IMR-90 (cell line): ENCODE results near the gene RAD21L1. TPM values are rescaled to one million over a fixed set of nuclear protein-coding genes. Genes with fewer than 3 reads are reported as not detected.

Experiments used
- ATAC-seq: fragments of 200-7000 bp; cut with Tn5 transposase; 2 replicates; pipeline ENCODE4 v1.9.1; 2020; ENCODE audit warnings: low read depth, mild to moderate bottlenecking, moderate library complexity
- BruUV-seq: library from RNA; stranded (reverse); fragments of 400-500 nt; replicated peaks from 2 replicates; lab custom pipeline; 2021; lab: Mats Ljungman, UMichigan
- CTCF ChIA-PET: fragments of 300-600 bp; formaldehyde crosslinking; extraction: SDS; loops from one replicate; lab custom pipeline; 2021; ENCODE audit warnings: antibody characterized with exemption; lab: Yijun Ruan, JAX
- POLR2A ChIA-PET: fragments of 300-600 bp; sonication (Branson Sonifier 250); formaldehyde crosslinking; loops from one replicate; lab custom pipeline; 2022; ENCODE audit warnings: antibody characterized with exemption; ENCODE audit not compliant: unreplicated experiment; lab: Charles Lee
- DNase-seq: peaks from one replicate; pipeline ENCODE4 v3.0.0; 2013
- H2AFZ ChIP-seq: replicated peaks from 2 replicates; pipeline ENCODE3; 2013; ENCODE audit warnings: low read length, mild to moderate bottlenecking; ENCODE audit not compliant: poor library complexity
- H2AK5ac ChIP-seq: 2 replicates; pipeline ENCODE4 v1.6.1; 2013; ENCODE audit warnings: low read depth, low read length, inconsistent platforms
- H2AK9ac ChIP-seq: replicated peaks from 2 replicates; pipeline ENCODE3; 2013; ENCODE audit warnings: mild to moderate bottlenecking, low read depth, low read length, moderate library complexity; ENCODE audit not compliant: poor library complexity
- H2BK120ac ChIP-seq: 2 replicates; pipeline ENCODE4 v1.6.1; 2013; ENCODE audit warnings: low read depth, low read length, inconsistent platforms
- H2BK15ac ChIP-seq: 3 replicates; pipeline ENCODE4 v1.6.1; 2013; ENCODE audit warnings: low read depth, low read length, inconsistent platforms
- H2BK20ac ChIP-seq: 2 replicates; pipeline ENCODE4 v1.6.1; 2013; ENCODE audit warnings: low read depth, mild to moderate bottlenecking, inconsistent platforms, low read length, moderate library complexity
- H2BK5ac ChIP-seq: 2 replicates; pipeline ENCODE4 v1.6.1; 2013; ENCODE audit warnings: mild to moderate bottlenecking, low read depth, low read length, inconsistent platforms; ENCODE audit not compliant: poor library complexity, severe bottlenecking
- H3K14ac ChIP-seq: replicated peaks from 2 replicates; pipeline ENCODE4 v1.6.1; 2013; ENCODE audit warnings: low read depth, low read length, inconsistent platforms
- H3K18ac ChIP-seq: 2 replicates; pipeline ENCODE4 v1.6.1; 2013; ENCODE audit warnings: low read depth, low read length, control low read depth
- H3K23ac ChIP-seq: 2 replicates; pipeline ENCODE4 v1.6.1; 2013; ENCODE audit warnings: low read depth, low read length, inconsistent platforms
- H3K27ac ChIP-seq: 2 replicates; pipeline ENCODE4 v1.5.1; 2013; ENCODE audit warnings: mild to moderate bottlenecking, control low read depth, low read length; ENCODE audit not compliant: insufficient read depth
- H3K27me3 ChIP-seq: 2 replicates; pipeline ENCODE4 v1.6.1; 2013; ENCODE audit warnings: low read length; ENCODE audit not compliant: control insufficient read depth, insufficient read depth
- H3K36me3 ChIP-seq: 2 replicates; pipeline ENCODE4 v1.6.1; 2013; ENCODE audit warnings: low read length, mixed read lengths; ENCODE audit not compliant: control insufficient read depth, insufficient read depth
- H3K4ac ChIP-seq: 2 replicates; pipeline ENCODE4 v1.6.1; 2013; ENCODE audit warnings: low read depth, low read length, inconsistent platforms
- H3K4me1 ChIP-seq: 2 replicates; pipeline ENCODE4 v1.6.1; 2013; ENCODE audit warnings: low read length, mixed read lengths; ENCODE audit not compliant: control insufficient read depth, insufficient read depth
- H3K4me2 ChIP-seq: 2 replicates; pipeline ENCODE4 v1.6.1; 2013; ENCODE audit warnings: low read depth, mild to moderate bottlenecking, control low read depth, low read length, moderate library complexity
- H3K4me3 ChIP-seq: 2 replicates; pipeline ENCODE4 v1.5.1; 2013; ENCODE audit warnings: low read depth, mild to moderate bottlenecking, control low read depth, low read length, moderate library complexity; ENCODE audit not compliant: insufficient read depth
- H3K56ac ChIP-seq: 2 replicates; pipeline ENCODE4 v1.6.1; 2013; ENCODE audit warnings: low read length, inconsistent platforms; ENCODE audit not compliant: insufficient read depth; ENCODE audit errors: extremely low read depth
- H3K79me1 ChIP-seq, 2 experiments: 2 replicates each; pipeline ENCODE4 v1.6.1; 2013; ENCODE audit warnings: low read length in 2 of 2, inconsistent platforms in 1 of 2, low read depth in 1 of 2
- H3K9ac ChIP-seq: 2 replicates; pipeline ENCODE4 v1.6.1; 2013; ENCODE audit warnings: low read depth, low read length, control low read depth
- H3K9me1 ChIP-seq: 2 replicates; pipeline ENCODE4 v1.6.1; 2013; ENCODE audit warnings: low read length, inconsistent platforms; ENCODE audit not compliant: insufficient read depth
- H3K9me3 ChIP-seq: 2 replicates; pipeline ENCODE4 v1.6.1; 2013; ENCODE audit warnings: low read length; ENCODE audit not compliant: control insufficient read depth, insufficient read depth
- H4K20me1 ChIP-seq: 2 replicates; pipeline ENCODE4 v1.6.1; 2013; ENCODE audit warnings: low read length, inconsistent platforms; ENCODE audit not compliant: insufficient read depth
- H4K5ac ChIP-seq: 2 replicates; pipeline ENCODE4 v1.6.1; 2013; ENCODE audit warnings: mild to moderate bottlenecking, low read depth, low read length, control low read depth
- H4K8ac ChIP-seq, 2 experiments: 2 replicates each; pipeline ENCODE4 v1.6.1; 2013; ENCODE audit warnings: low read depth in 2 of 2, low read length in 2 of 2, control low read depth in 1 of 2, inconsistent platforms in 1 of 2
- H4K91ac ChIP-seq: 2 replicates; pipeline ENCODE4 v1.6.1; 2013; ENCODE audit warnings: low read depth, low read length, inconsistent platforms; ENCODE audit not compliant: insufficient read depth
- CEBPB ChIP-seq: IDR thresholded peaks from 2 replicates; pipeline ENCODE4 v1.6.1; 2012; ENCODE audit warnings: low read depth, low read length, improper control_type of control experiment
- CHD1 ChIP-seq: IDR thresholded peaks from 2 replicates; pipeline ENCODE4 v1.6.1; 2012; ENCODE audit warnings: low read depth, low read length, improper control_type of control experiment
- CTCF ChIP-seq: conservative IDR thresholded peaks from 2 replicates; pipeline ENCODE4 v1.5.1; 2012; ENCODE audit warnings: mild to moderate bottlenecking, low read depth, low read length, improper control_type of control experiment
- ELK1 ChIP-seq: fragments of 150-350 bp; IDR thresholded peaks from 2 replicates; pipeline ENCODE4 v1.6.1; 2016; ENCODE audit warnings: low read depth, mild to moderate bottlenecking, low read length, moderate library complexity, borderline replicate concordance
- MAFK ChIP-seq: IDR thresholded peaks from 2 replicates; pipeline ENCODE4 v1.6.1; 2012; ENCODE audit warnings: low read depth, low read length, improper control_type of control experiment
- MXI1 ChIP-seq: IDR thresholded peaks from 2 replicates; pipeline ENCODE4 v1.6.1; 2012; ENCODE audit warnings: low read depth, mild to moderate bottlenecking, low read length, moderate library complexity, borderline replicate concordance
- POLR2A ChIP-seq: IDR thresholded peaks from 2 replicates; pipeline ENCODE4 v1.6.1; 2012; ENCODE audit warnings: mild to moderate bottlenecking, low read depth, low read length
- RAD21 ChIP-seq: IDR thresholded peaks from 2 replicates; pipeline ENCODE4 v1.6.1; 2012; ENCODE audit warnings: low read length, improper control_type of control experiment
- WGBS, 2 experiments: methylation state at CpG; one replicate each; pipeline versions ENCODE4 v1.1.5 to v1.1.7; 2013; ENCODE audit warnings: missing lambda C conversion rate in 2 of 2; ENCODE audit not compliant: insufficient read length in 1 of 2; ENCODE audit errors: extremely low coverage in 2 of 2; 5-methylcytosine and 5-hydroxymethylcytosine counted together
- dilution Hi-C: fragments of 300-500 bp; cut with HindIII; formaldehyde crosslinking; loops from one replicate; pipeline ENCODE4 v1.14.3; 2018; ENCODE audit warnings: low sequenced_read_pairs; ENCODE audit not compliant: unreplicated experiment
- in situ Hi-C: fragments of 300-500 bp; cut with MboI; formaldehyde crosslinking; loops from 3 replicates; pipeline ENCODE4 v1.14.3; 2019; ENCODE audit warnings: low sequenced_read_pairs, inconsistent platforms, mixed read lengths
- intact Hi-C: fragments of 100-400 bp; cut with micrococcal nuclease; formaldehyde crosslinking; loops from 2 replicates; pipeline ENCODE4 v1.10.0; 2022
- polyA plus RNA-seq, 3 experiments: library from polyadenylated mRNA; depleted of rRNA; stranded (reverse); fragments of >200 nt; gene quantifications; 2 replicates each; pipeline ENCODE4 v1.2.3, GENCODE V29; 2012; ENCODE audit warnings: low replicate concordance in 1 of 3
- total RNA-seq: library from RNA; depleted of rRNA; stranded (reverse); fragments of >200 nt; gene quantifications from 2 replicates; pipeline ENCODE4 v1.2.3, GENCODE V29; 2012

The RAD21L1 gene
- total and polyA plus RNA-seq, 2 of the 4 experiments (the other 2 are of a cell fraction), result not detected

GRCh38 chr20:1215386-1216170, 10.3 kb upstream of the RAD21L1 start:
- no peak overlapping the region for H4K8ac ChIP-seq
- 20% methylated on average over 1 of the region's 11 CpGs; no CpG with 5 or more reads in 1 of the 2 experiments for whole genome bisulfite sequencing, 2 experiments
- POLR2A ChIA-PET, result no interaction called here
- no peaks in the 10 kb centered on the region for H3K9me1 ChIP-seq
- TF ChIP-seq CTCF (no peak), MXI1 (no peak), POLR2A (no peak), RAD21 (no peak), ELK1 (no peak), MAFK (no peak), CEBPB (no peak), CHD1 (no peak)
- peaks cover 14% of the 10 kb centered on the region for H3K27me3 ChIP-seq
- H2AK9ac ChIP-seq, result no peak overlapping the region
- H2AK5ac ChIP-seq, result no peak overlapping the region
- H2BK15ac ChIP-seq, result no peak overlapping the region
- dilution Hi-C loops, result no loop called here
- no peak overlapping the region for H4K5ac ChIP-seq
- H3K23ac ChIP-seq, result no peak overlapping the region
- H3K36me3 ChIP-seq, result no peaks in the 10 kb centered on the region
- no peak overlapping the region for H2BK20ac ChIP-seq
- H2BK5ac ChIP-seq, result no peak overlapping the region
- ATAC-seq (no peak), DNase-seq (no peak)
- no peak overlapping the region for H3K4me3 ChIP-seq
- H3K4me2 ChIP-seq, result no peak overlapping the region
- no peak overlapping the region for H3K27ac ChIP-seq
- no peak overlapping the region for H3K14ac ChIP-seq
- BruUV-seq, result no TSS peak
- no peak overlapping the region for H3K9ac ChIP-seq
- no peaks in the 10 kb centered on the region for H3K79me1 ChIP-seq
- no peaks in the 10 kb centered on the region for H3K4me1 ChIP-seq
- H3K56ac ChIP-seq, result no peak overlapping the region
- CTCF ChIA-PET, result no interaction called here
- no peaks in the 10 kb centered on the region for H3K9me3 ChIP-seq
- in situ Hi-C loops, result loop anchor here (10.0 kb wide), 1 partner anchor 401 kb away; no protein-coding TSS in a partner anchor
- H2BK120ac ChIP-seq, result no peak overlapping the region
- no peak overlapping the region for H4K91ac ChIP-seq
- intact Hi-C loops, result loop anchor here (10.0 kb wide), 1 partner anchor 179 kb away; the partner anchor contains the start of gene FKBP1A
- H3K4ac ChIP-seq, result no peak overlapping the region
- H2AFZ ChIP-seq, result no peak overlapping the region
- no peak overlapping the region for H3K18ac ChIP-seq
- H4K20me1 ChIP-seq, result no peaks in the 10 kb centered on the region
